Astrocyte (in vitro differentiated cells and primary cell): ENCODE data around the gene KDM7A. TPM values are rescaled to one million over a fixed set of nuclear protein-coding genes. Genes with fewer than 3 reads are reported as not detected.

ENCODE experiments used
- DNase-seq: peaks from one replicate; pipeline ENCODE4 v3.0.0-alpha.2; 2010; ENCODE audit warnings: low read depth
- FAIRE-seq: peaks from 2 replicates; lab custom pipeline; 2011; peaks lifted over from hg19 to GRCh38; lab: Jason Lieb, UNC
- H2AFZ ChIP-seq: 2 replicates; pipeline ENCODE4 v1.6.0; 2012; ENCODE audit warnings: low read depth, low read length, inconsistent platforms
- H3K27ac ChIP-seq: 2 replicates; pipeline ENCODE4 v1.5.1; 2011; ENCODE audit warnings: low read depth, low read length, inconsistent platforms
- H3K27me3 ChIP-seq: 2 replicates; pipeline ENCODE4 v1.6.0; 2011; ENCODE audit warnings: low read length, inconsistent platforms; ENCODE audit not compliant: insufficient read depth
- H3K36me3 ChIP-seq: 2 replicates; pipeline ENCODE4 v1.5.1; 2011; ENCODE audit warnings: low read length, inconsistent platforms; ENCODE audit not compliant: insufficient read depth
- H3K4me1 ChIP-seq: 2 replicates; pipeline ENCODE4 v1.5.1; 2011; ENCODE audit warnings: low read length, inconsistent platforms; ENCODE audit not compliant: insufficient read depth
- H3K4me2 ChIP-seq: 2 replicates; pipeline ENCODE4 v1.6.0; 2012; ENCODE audit warnings: low read length, inconsistent platforms
- H3K4me3 ChIP-seq: 2 replicates; pipeline ENCODE4 v1.5.1; 2011; ENCODE audit warnings: low read depth, mild to moderate bottlenecking, low read length, inconsistent platforms; ENCODE audit not compliant: insufficient read depth
- H3K79me2 ChIP-seq: 2 replicates; pipeline ENCODE4 v1.6.0; 2012; ENCODE audit warnings: mild to moderate bottlenecking, low read length, inconsistent platforms; ENCODE audit not compliant: insufficient read depth
- H3K9ac ChIP-seq: 2 replicates; pipeline ENCODE4 v1.6.0; 2012; ENCODE audit warnings: mild to moderate bottlenecking, low read length, inconsistent platforms
- H3K9me3 ChIP-seq: 2 replicates; pipeline ENCODE4 v1.5.1; 2012; ENCODE audit warnings: low read depth, mild to moderate bottlenecking, low read length, inconsistent platforms; ENCODE audit not compliant: insufficient read depth
- H4K20me1 ChIP-seq: 2 replicates; pipeline ENCODE4 v1.6.0; 2012; ENCODE audit warnings: low read length, inconsistent platforms; ENCODE audit not compliant: insufficient read depth
- H3K27ac Mint-ChIP-seq: one replicate; pipeline ENCODE4 v1.8.0; 2021; ENCODE audit warnings: mild to moderate bottlenecking, mixed read lengths; ENCODE audit not compliant: unreplicated experiment
- H3K27me3 Mint-ChIP-seq: one replicate; pipeline ENCODE4 v1.8.0; 2021; ENCODE audit warnings: low read depth, mixed read lengths; ENCODE audit not compliant: unreplicated experiment
- H3K36me3 Mint-ChIP-seq: one replicate; pipeline ENCODE4 v1.8.0; 2021; ENCODE audit warnings: low read depth, mixed read lengths; ENCODE audit not compliant: unreplicated experiment
- H3K4me1 Mint-ChIP-seq: one replicate; pipeline ENCODE4 v1.8.0; 2021; ENCODE audit warnings: low read depth, mixed read lengths; ENCODE audit not compliant: unreplicated experiment
- H3K4me3 Mint-ChIP-seq: one replicate; pipeline ENCODE4 v1.8.0; 2021; ENCODE audit warnings: mild to moderate bottlenecking, moderate library complexity, mixed read lengths; ENCODE audit not compliant: unreplicated experiment
- H3K9me3 Mint-ChIP-seq: one replicate; pipeline ENCODE4 v1.8.0; 2021; ENCODE audit warnings: mild to moderate bottlenecking, mixed read lengths; ENCODE audit not compliant: unreplicated experiment
- EZH2 ChIP-seq: IDR thresholded peaks from 2 replicates; pipeline ENCODE4 v1.6.1; 2012; ENCODE audit warnings: mild to moderate bottlenecking, low read length, inconsistent platforms; ENCODE audit not compliant: insufficient read depth
- total RNA-seq: library from RNA; stranded (reverse); gene quantifications from 2 replicates; pipeline ENCODE4 v1.2.1, GENCODE V29; 2021
- TF ChIP-seq, protein P1 (sequence below): IDR thresholded peaks from 2 replicates; pipeline ENCODE4 v1.5.1; 2011; ENCODE audit warnings: low read depth, mild to moderate bottlenecking, inconsistent platforms, low read length, moderate library complexity; ENCODE audit not compliant: insufficient read depth

KDM7A gene
- total RNA-seq, 1 donor from 2014 or later, result 5.4 TPM

DNA sequence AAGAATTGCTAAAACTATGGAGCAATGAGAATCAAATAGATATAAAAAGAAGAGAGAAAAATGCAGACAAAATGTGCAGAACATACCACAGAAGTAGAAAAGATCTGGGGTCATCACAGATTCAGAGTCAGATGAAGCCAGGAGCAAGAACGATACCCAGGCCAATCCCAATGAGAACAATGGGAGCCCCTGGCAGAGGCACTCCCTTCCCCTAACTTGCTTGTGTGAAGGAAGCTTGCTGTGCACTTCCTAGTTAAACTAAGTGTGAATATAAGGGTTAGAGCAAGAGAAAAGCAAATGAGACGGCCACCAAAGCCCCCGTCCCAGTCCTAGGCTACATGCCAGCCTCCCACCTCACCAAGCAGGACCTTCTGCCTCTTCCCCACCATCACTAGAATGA is 126.7 kb downstream of the KDM7A start:
- Histone ChIP-seq H3K27ac (no peak overlapping the region), H3K9ac (no peak overlapping the region), H3K4me2 (no peak overlapping the region), H3K27me3 (no peaks in the 10 kb centered on the region), H3K79me2 (no peaks in the 10 kb centered on the region), H3K36me3 (no peaks in the 10 kb centered on the region), H3K4me1 (no peaks in the 10 kb centered on the region), H2AFZ (no peak overlapping the region), H3K4me3 (no peak overlapping the region), H4K20me1 (no peaks in the 10 kb centered on the region), H3K9me3 (no peaks in the 10 kb centered on the region)
- Mint-ChIP-seq H3K4me1 (peaks cover 6% of the 10 kb centered on the region), H3K36me3 (peaks cover 45% of the 10 kb centered on the region), H3K4me3 (no peak overlapping the region), H3K27me3 (no peaks in the 10 kb centered on the region), H3K27ac (no peak overlapping the region), H3K9me3 (no peaks in the 10 kb centered on the region)
- TF ChIP-seq EZH2, result no peak
- TF ChIP-seq, protein P1, sequence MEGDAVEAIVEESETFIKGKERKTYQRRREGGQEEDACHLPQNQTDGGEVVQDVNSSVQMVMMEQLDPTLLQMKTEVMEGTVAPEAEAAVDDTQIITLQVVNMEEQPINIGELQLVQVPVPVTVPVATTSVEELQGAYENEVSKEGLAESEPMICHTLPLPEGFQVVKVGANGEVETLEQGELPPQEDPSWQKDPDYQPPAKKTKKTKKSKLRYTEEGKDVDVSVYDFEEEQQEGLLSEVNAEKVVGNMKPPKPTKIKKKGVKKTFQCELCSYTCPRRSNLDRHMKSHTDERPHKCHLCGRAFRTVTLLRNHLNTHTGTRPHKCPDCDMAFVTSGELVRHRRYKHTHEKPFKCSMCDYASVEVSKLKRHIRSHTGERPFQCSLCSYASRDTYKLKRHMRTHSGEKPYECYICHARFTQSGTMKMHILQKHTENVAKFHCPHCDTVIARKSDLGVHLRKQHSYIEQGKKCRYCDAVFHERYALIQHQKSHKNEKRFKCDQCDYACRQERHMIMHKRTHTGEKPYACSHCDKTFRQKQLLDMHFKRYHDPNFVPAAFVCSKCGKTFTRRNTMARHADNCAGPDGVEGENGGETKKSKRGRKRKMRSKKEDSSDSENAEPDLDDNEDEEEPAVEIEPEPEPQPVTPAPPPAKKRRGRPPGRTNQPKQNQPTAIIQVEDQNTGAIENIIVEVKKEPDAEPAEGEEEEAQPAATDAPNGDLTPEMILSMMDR, result no peak
- no peak for DNase-seq
- no peak for FAIRE-seq

DNA sequence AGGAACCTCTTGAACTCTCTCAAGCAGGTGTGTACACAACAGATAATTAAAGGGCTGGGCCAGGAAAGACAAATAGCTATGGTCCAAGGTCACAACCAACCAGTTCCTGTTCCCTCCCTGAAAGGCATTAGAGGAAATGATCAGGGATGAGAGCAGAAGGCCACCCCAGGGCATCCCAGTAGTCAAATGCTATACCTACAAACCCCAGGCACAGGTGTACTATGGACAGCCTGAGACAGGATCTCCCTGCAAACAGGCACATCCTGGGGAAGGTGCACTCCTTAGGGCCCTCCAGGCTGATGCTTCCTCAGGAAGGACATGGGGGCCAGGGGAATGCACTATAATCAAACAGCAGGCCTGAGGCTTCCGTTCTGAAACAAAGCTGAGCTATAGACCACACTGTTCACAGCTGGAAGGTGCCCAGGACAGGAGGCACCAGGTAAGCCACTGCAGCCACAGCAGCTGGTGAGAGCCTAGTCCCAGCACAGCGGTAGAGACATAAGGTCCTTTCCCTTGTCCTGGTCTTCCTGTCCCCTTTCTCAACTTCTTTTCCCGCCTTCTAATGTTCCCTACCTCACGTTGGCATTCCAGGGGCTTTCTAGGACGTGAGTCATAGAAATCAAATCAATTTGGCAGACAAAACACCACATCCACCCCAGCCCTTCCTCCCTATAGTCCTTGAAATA is 127.3 kb downstream of the KDM7A start:
- Histone ChIP-seq H3K9me3 (no peaks in the 10 kb centered on the region), H3K27me3 (no peaks in the 10 kb centered on the region), H3K9ac (no peak overlapping the region), H4K20me1 (no peaks in the 10 kb centered on the region), H2AFZ (no peak overlapping the region), H3K4me3 (no peak overlapping the region), H3K27ac (no peak overlapping the region), H3K79me2 (no peaks in the 10 kb centered on the region), H3K4me2 (no peak overlapping the region), H3K36me3 (no peaks in the 10 kb centered on the region), H3K4me1 (no peaks in the 10 kb centered on the region)
- Mint-ChIP-seq H3K9me3 (no peaks in the 10 kb centered on the region), H3K27ac (no peak overlapping the region), H3K36me3 (peaks cover 43% of the 10 kb centered on the region), H3K27me3 (no peaks in the 10 kb centered on the region), H3K4me1 (peaks cover 6% of the 10 kb centered on the region), H3K4me3 (no peak overlapping the region)
- peak; percentile 20 for DNase-seq
- FAIRE-seq, result no peak
- TF ChIP-seq, protein P1, result no peak
- TF ChIP-seq EZH2, result no peak

DNA sequence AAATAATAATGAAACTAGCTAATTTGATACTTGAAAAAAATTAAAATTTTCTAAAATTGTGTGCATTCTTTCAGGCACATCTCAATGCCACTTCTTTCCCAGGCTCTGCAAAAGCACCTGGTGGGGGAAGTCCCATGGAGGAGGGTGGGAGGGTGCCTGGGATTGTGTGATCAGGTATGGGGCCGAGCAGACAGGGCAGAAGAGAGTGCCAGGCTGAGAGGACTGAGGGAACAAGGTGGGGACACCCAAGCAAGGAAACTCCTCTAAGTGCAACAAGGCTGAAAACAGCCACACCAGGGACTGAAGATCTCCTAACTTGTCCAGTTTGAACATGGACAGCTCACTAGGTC is 127.8 kb downstream of the KDM7A start:
- Mint-ChIP-seq H3K9me3 (no peaks in the 10 kb centered on the region), H3K36me3 (peaks cover 43% of the 10 kb centered on the region), H3K4me1 (peaks cover 6% of the 10 kb centered on the region), H3K4me3 (no peak overlapping the region), H3K27ac (no peak overlapping the region), H3K27me3 (no peaks in the 10 kb centered on the region)
- H3K36me3 ChIP-seq, result no peaks in the 10 kb centered on the region
- no peak overlapping the region for H3K4me3 ChIP-seq
- no peaks in the 10 kb centered on the region for H3K9me3 ChIP-seq
- H4K20me1 ChIP-seq, result no peaks in the 10 kb centered on the region
- H3K79me2 ChIP-seq, result no peaks in the 10 kb centered on the region
- H3K4me2 ChIP-seq, result no peak overlapping the region
- H3K27ac ChIP-seq, result no peak overlapping the region
- no peak overlapping the region for H3K9ac ChIP-seq
- no peak for TF ChIP-seq EZH2
- TF ChIP-seq, protein P1, result no peak
- no peak for FAIRE-seq
- H3K4me1 ChIP-seq, result no peaks in the 10 kb centered on the region
- no peak for DNase-seq
- no peaks in the 10 kb centered on the region for H3K27me3 ChIP-seq
- no peak overlapping the region for H2AFZ ChIP-seq
